ENCODE measurements around the gene KIF17. TPM values are rescaled to one million over a fixed set of nuclear protein-coding genes. Genes with fewer than 3 reads are reported as not detected.

Gene KIF17
- total RNA-seq, 1 donor from 2014 or later = 3.7 TPM

DNA sequence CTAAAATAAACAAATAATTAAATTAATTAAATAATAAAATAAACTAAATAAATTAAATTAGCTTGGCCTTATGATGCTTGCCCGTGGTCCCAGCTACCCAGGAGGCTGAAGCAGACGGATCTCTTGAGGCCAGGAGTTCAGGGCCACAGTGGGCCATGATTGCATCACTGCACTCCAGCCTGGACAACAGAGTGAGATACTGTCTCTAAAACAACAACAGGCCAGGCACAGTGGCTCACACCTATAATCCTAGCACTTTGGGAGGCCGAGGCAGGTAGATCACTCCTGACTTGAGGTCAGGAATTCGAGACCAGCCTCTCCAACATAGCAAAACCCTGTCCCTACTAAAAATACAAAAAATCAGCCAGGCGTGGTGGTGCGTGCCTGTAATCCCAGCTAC is 96.8 kb downstream of the KIF17 start:
- Histone ChIP-seq H3K27ac (ENCODE audit: low read depth, low read length) (no peak overlapping the region), H3K4me1 (ENCODE audit: control insufficient read depth in 3 of 3, insufficient read depth in 3 of 3, low read length in 3 of 3) (peaks cover 11 to 19% (median 14%) of the 10 kb centered on the region in 3 donors), H3K9me3 (ENCODE audit: control insufficient read depth in 3 of 3, low read length in 3 of 3) (no peaks in the 10 kb centered on the region), H3K36me3 (ENCODE audit: control insufficient read depth in 3 of 3, insufficient read depth in 3 of 3, low read length in 3 of 3) (no peaks in the 10 kb centered on the region), H3K4me3 (ENCODE audit: low read length in 3 of 3) (no peak overlapping the region), H3K9ac (ENCODE audit: low read depth in 1 of 3, low read length in 3 of 3) (no peak overlapping the region), H3K27me3 (ENCODE audit: control insufficient read depth in 3 of 3, insufficient read depth in 3 of 3, low read length in 3 of 3) (no peaks in the 10 kb centered on the region)

GRCh38 chr1:20619999-20620398 is 97.8 kb downstream of the KIF17 start:
- Histone ChIP-seq H3K4me3 (ENCODE audit: low read length in 3 of 3) (no peak overlapping the region), H3K27ac (ENCODE audit: low read depth, low read length) (no peak overlapping the region), H3K9ac (ENCODE audit: low read depth in 1 of 3, low read length in 3 of 3) (no peak overlapping the region), H3K4me1 (ENCODE audit: control insufficient read depth in 3 of 3, insufficient read depth in 3 of 3, low read length in 3 of 3) (peaks cover 17 to 22% (median 19%) of the 10 kb centered on the region in 3 donors), H3K36me3 (ENCODE audit: control insufficient read depth in 3 of 3, insufficient read depth in 3 of 3, low read length in 3 of 3) (no peaks in the 10 kb centered on the region), H3K27me3 (ENCODE audit: control insufficient read depth in 3 of 3, insufficient read depth in 3 of 3, low read length in 3 of 3) (no peaks in the 10 kb centered on the region), H3K9me3 (ENCODE audit: control insufficient read depth in 3 of 3, low read length in 3 of 3) (no peaks in the 10 kb centered on the region)

DNA sequence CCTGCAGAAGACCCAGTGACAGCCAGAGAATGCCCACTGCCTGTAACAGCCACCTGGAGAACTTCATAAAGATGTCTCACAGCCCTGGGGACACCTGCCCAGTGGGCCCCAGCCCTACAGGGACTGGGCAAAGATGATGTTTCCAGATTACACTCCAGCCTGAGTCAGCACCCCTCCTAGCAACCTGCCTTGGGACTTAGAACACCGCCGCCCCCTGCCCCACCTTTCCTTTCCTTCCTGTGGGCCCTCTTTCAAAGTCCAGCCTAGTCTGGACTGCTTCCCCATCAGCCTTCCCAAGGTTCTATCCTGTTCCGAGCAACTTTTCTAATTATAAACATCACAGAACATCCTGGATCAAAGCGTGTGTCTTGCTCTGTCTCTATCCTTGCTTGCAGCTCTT is 99.3 kb downstream of the KIF17 start:
- Histone ChIP-seq H3K27ac (ENCODE audit: low read depth, low read length) (no peak overlapping the region), H3K36me3 (ENCODE audit: control insufficient read depth in 3 of 3, insufficient read depth in 3 of 3, low read length in 3 of 3) (no peaks in the 10 kb centered on the region), H3K4me1 (ENCODE audit: control insufficient read depth in 3 of 3, insufficient read depth in 3 of 3, low read length in 3 of 3) (peaks cover 19 to 28% (median 24%) of the 10 kb centered on the region in 3 donors), H3K9ac (ENCODE audit: low read depth in 1 of 3, low read length in 3 of 3) (peak overlapping the region in 1 of 3 donors; percentile 25), H3K27me3 (ENCODE audit: control insufficient read depth in 3 of 3, insufficient read depth in 3 of 3, low read length in 3 of 3) (no peaks in the 10 kb centered on the region), H3K9me3 (ENCODE audit: control insufficient read depth in 3 of 3, low read length in 3 of 3) (no peaks in the 10 kb centered on the region), H3K4me3 (ENCODE audit: low read length in 3 of 3) (no peak overlapping the region)

DNA sequence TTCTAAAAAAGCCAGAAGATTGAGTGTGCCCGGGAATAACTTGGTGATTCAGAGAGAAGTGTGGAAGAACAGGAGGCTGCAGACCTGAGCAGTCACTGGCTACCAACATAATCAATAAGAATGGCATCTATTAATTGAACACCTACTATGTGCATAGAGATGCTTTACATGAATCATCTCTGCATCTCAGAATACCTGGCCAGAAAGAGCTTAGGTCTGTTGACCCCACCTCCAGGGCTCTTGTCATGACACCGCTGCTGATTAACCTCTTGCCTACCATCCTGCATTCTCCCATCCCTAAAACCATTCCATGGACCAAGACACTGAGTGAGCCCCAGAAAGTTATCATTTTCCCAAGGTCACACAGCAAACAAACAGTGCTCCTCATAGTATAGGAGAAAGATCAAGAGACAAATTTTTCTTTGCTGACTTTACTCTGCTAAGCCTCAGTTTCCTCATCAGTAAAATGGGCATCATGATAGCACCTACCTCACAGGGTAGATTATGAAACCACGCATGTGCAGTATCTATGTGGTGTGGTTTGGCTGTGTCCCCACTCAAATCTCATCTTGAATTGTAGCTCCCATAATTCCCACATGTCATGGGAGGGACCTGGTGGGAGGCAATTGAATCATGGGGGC is 100.8 kb downstream of the KIF17 start:
- H3K27me3 ChIP-seq (ENCODE audit: control insufficient read depth in 3 of 3, insufficient read depth in 3 of 3, low read length in 3 of 3) = no peaks in the 10 kb centered on the region
- peak overlapping the region in 1 of 3 donors; percentile 37 for H3K4me3 ChIP-seq (ENCODE audit: low read length in 3 of 3)
- H3K4me1 ChIP-seq (ENCODE audit: control insufficient read depth in 3 of 3, insufficient read depth in 3 of 3, low read length in 3 of 3) = peaks cover 22 to 35% (median 28%) of the 10 kb centered on the region in 3 donors
- H3K36me3 ChIP-seq (ENCODE audit: control insufficient read depth in 3 of 3, insufficient read depth in 3 of 3, low read length in 3 of 3) = no peaks in the 10 kb centered on the region
- H3K9me3 ChIP-seq (ENCODE audit: control insufficient read depth in 3 of 3, low read length in 3 of 3) = no peaks in the 10 kb centered on the region
- H3K27ac ChIP-seq (ENCODE audit: low read depth, low read length) = peak overlapping the region; percentile 41
- H3K9ac ChIP-seq (ENCODE audit: low read depth in 1 of 3, low read length in 3 of 3) = peak overlapping the region; percentile 27 to 63 (median 47)

GRCh38 chr1:20615946-20616846 is 101.6 kb downstream of the KIF17 start:
- no peaks in the 10 kb centered on the region for H3K9me3 ChIP-seq (ENCODE audit: control insufficient read depth in 3 of 3, low read length in 3 of 3)
- peak overlapping the region in 2 of 3 donors; percentile 14 to 37 for H3K4me3 ChIP-seq (ENCODE audit: low read length in 3 of 3)
- peak overlapping the region; percentile 41 for H3K27ac ChIP-seq (ENCODE audit: low read depth, low read length)
- H3K36me3 ChIP-seq (ENCODE audit: control insufficient read depth in 3 of 3, insufficient read depth in 3 of 3, low read length in 3 of 3) = no peaks in the 10 kb centered on the region
- H3K27me3 ChIP-seq (ENCODE audit: control insufficient read depth in 3 of 3, insufficient read depth in 3 of 3, low read length in 3 of 3) = no peaks in the 10 kb centered on the region
- H3K9ac ChIP-seq (ENCODE audit: low read depth in 1 of 3, low read length in 3 of 3) = peak overlapping the region; percentile 27 to 63 (median 47)
- peaks cover 22 to 35% (median 28%) of the 10 kb centered on the region in 3 donors for H3K4me1 ChIP-seq (ENCODE audit: control insufficient read depth in 3 of 3, insufficient read depth in 3 of 3, low read length in 3 of 3)

- H3K27ac ChIP-seq (ENCODE audit: low read depth, low read length) = peak overlapping the region; percentile 48
- peaks cover 22 to 35% (median 28%) of the 10 kb centered on the region in 3 donors for H3K4me1 ChIP-seq (ENCODE audit: control insufficient read depth in 3 of 3, insufficient read depth in 3 of 3, low read length in 3 of 3)
- no peaks in the 10 kb centered on the region for H3K36me3 ChIP-seq (ENCODE audit: control insufficient read depth in 3 of 3, insufficient read depth in 3 of 3, low read length in 3 of 3)
- no peaks in the 10 kb centered on the region for H3K27me3 ChIP-seq (ENCODE audit: control insufficient read depth in 3 of 3, insufficient read depth in 3 of 3, low read length in 3 of 3)
- H3K9me3 ChIP-seq (ENCODE audit: control insufficient read depth in 3 of 3, low read length in 3 of 3) = no peaks in the 10 kb centered on the region
- H3K4me3 ChIP-seq (ENCODE audit: low read length in 3 of 3) = no peak overlapping the region
- H3K9ac ChIP-seq (ENCODE audit: low read depth in 1 of 3, low read length in 3 of 3) = peak overlapping the region in 1 of 3 donors; percentile 64
These were observed 103.7 kb downstream of the KIF17 start for GRCh38 chr1:20614131-20614579.

Other genes starting within 250 kb of the KIF17 start
- 0.52 TPM for gene CAMK2N1, start 231.8 kb downstream of the KIF17 start, total RNA-seq
- gene MUL1, start 209.9 kb downstream of the KIF17 start, total RNA-seq = 15.1 TPM
- 0.52 TPM for gene FAM43B, start 165.4 kb downstream of the KIF17 start, total RNA-seq
- gene CDA, start 128.9 kb downstream of the KIF17 start, total RNA-seq = not detected
- gene PINK1, start 84.5 kb downstream of the KIF17 start, total RNA-seq = 56.4 TPM
- gene DDOST, start 56.6 kb downstream of the KIF17 start, total RNA-seq = 146 TPM
- under 0.01 TPM for gene SH2D5, start 14.7 kb upstream of the KIF17 start, total RNA-seq
- 192 TPM for gene HP1BP3, start 69.3 kb upstream of the KIF17 start, total RNA-seq